NCI-H774 (cell line): Measurements from ENCODE around the gene PFKP.
A peak's percentile ranks its signal among the peaks of the same experiment; 100 is the strongest.
"Not testable (repeated sequence)": the region's sequence is repeated elsewhere in the genome, so short reads cannot be mapped to it uniquely, and the experiment has no call there.

Experiments
- DNase-seq: peaks from one replicate; lab custom pipeline; 2025; lab: John Stamatoyannopoulos, UW

Gene PFKP

DNA sequence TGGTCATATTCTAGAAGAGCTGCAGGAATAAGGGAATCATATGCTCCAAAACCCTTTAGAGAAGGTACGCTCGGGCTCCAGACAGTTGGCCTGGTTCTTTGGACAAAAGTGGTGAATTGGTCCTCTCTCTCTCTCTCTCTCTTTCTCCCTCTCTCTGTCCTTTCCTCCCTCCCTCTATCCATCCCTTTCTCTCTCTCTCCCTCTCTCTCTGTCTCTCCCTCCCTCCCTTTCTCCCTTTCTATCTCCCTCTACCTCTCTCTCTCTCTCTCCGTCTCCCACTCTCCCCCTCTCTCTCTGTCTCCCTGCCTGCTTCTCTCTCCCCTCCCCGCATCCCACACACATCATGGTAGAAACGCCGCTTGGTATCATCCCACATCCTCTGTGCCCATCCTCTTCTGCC lies 19.8 kb upstream of the PFKP start:
- no peak for DNase-seq

DNA sequence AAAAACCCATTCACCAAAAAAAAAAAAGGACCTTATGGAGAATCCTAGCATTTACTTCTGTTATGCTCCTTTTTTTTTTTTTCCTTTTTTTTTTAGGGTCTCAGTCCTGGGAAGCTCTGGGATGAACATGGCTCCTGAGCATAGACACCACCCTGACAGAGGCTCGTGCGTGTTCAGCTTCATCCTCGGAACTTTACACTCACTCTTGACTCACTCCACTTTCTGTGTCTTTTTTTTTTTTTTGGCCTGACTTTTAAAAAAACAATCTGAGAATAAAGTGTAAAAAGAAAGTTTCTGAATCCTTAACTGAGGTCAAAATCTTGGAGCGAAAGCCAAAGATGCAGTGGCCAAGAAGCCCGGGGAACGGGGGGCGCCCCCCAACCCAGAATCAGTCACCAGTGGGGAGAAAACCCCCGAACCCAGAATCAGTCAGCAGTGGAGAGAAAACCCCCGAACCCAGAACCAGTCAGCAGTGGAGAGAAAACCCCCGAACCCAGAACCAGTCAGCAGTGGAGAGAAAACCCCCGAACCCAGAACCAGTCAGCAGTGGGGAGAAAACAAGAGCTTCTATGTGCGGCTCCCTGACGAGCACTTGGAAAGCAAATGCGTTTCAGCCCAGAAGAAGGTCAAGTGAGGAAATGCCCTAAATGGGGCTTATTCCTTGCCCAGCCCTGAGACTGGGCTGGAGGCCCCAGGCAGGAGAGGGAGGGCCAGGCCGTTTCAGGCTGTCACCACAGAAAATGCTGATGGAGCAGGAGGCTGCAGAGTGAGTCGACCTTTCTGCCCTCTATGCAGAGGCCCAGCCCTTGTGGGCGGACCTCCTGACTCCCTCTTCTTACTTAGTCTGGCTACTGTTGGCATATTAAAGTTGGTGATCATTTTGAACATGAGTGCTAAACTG lies 19.0 kb upstream of the PFKP start:
- no peak for DNase-seq

DNA sequence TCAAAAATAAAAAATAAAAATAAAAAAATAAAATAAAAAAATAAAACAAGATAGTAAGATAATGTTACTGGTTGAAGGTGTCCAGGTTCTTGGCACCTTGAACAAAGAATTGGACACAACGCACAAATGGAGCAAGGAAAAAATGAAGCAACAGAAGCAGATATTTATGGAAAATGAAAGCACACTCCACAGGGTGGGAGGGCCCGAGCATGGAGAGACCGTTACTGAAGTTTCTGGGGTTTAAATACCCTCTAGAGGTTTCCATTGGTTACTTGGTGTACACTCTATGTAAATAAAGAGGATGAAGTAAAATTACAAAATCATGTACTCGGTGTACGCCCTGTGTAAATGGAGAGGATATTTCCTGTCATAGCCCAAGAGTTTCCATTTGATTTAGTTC lies 15.7 kb upstream of the PFKP start:
- DNase-seq, result no peak

GRCh38 chr10:3053155-3053554 lies 14.2 kb upstream of the PFKP start:
- DNase-seq, result no peak

DNA sequence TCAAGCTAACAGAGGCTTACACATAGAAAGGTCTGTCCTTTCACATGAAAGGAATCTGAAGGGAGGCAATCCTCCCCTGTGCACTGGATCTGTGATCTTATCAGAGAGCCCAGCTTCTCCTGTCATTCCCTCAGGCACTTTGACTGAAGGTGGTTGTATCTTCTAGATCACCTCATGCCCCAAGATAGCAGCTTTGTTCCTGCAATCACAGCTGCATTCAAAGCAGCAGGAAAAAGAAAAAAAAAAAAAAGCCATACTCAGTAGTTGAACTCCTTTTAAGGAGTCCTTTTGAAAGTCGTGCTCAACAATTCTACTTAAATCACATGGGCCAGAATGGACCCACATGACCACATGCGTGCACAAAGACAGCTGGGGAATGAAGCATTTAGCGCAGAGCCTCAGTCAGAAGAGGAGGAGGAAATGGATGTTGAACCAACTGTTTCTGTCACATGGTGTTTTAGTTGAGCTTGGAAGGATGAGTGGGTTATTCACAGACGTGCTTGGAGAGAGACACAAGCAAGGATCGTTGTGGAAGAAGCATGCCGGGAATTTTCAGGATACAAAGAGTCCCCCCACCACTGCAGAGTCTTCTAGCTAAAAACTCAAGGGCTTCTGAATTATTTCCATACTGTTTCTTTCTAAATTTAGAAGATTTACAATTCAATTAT lies 13.0 kb upstream of the PFKP start:
- DNase-seq, result no peak

GRCh38 chr10:3054851-3055199 lies 12.5 kb upstream of the PFKP start:
- DNase-seq, result no peak

- DNase-seq, result no peak
Measured at GRCh38 chr10:3056280-3057037, 10.9 kb upstream of the PFKP start.

- DNase-seq, result no peak
Measured at GRCh38 chr10:3057946-3058345, 9.4 kb upstream of the PFKP start.

- no peak for DNase-seq
Measured at GRCh38 chr10:3059974-3060373, 7.4 kb upstream of the PFKP start.

- DNase-seq, result no peak
Measured at GRCh38 chr10:3060481-3060889, 6.9 kb upstream of the PFKP start.

DNA sequence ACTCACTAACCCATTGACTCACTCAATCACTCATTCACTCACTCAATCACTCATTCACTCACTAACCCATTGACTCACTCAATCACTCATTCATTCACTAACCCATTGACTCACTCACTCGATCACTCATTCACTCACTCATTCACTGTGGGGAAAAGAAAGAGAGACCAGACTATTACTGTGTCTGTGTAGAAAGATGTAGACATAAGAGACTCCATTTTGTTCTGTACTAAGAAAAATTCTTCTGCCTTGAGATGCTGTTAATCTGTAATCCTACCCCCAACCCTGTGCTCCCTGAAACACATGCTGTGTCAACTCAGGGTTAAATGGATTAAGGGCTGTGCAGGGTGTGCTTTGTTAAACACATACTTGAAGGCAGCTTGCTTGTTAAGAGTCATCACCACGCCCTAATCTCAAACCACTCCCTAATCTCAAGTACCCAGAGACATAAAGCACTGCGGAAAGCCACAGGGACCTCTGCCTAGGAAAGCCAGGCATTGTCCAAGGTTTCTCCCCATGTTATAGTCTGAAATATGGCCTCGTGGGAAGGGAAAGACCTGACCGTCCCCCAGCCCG lies 5.9 kb upstream of the PFKP start:
- not testable (repeated sequence) for DNase-seq

DNA sequence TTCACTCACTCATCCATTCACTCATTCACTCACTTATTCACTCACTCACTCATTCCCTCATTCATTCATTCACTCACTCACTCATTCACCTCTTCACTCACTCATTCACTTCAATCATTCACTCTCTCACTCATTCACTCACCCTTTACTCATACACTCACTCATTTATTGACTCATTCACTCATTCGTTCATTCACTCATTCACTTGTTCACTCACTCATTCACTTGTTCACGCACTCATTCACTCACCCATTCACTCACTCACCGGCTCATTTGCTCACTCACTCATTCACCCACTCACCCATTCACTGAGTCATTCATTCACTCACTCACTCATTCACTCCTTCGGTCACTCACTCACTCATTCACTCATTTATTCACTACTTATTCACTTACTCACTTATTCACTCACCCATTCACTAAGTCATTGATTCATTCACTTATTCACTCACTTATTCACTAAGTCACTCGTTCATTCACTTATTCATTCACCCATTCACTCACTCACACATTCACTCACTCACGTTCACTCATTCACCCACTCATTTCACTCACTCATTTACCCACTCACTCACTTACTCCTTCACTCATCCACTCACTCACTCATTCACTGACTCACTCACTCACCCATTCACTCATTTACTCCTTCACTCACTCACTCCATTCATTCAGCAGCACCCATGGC lies 4.7 kb upstream of the PFKP start:
- DNase-seq, result no peak

DNA sequence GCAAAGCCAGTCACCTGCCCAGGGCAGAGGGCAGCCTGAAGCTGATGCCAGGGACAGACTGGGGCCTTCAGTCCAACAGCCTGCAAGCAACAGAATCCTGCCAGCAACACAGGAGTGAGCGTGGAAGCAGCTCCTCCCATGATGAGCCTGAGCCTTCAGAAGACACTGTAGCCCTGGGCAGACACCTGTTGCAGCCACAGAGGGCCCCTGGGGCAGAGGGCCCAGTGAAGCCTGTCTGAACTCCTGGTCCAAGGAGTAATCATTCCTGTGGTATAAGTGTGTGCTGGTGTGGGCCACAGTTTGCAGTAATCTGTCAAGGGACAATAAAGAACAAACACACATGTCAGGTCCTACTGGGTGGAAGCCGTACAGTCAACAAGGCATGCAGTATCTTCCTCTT lies 2.9 kb upstream of the PFKP start:
- no peak for DNase-seq

DNA sequence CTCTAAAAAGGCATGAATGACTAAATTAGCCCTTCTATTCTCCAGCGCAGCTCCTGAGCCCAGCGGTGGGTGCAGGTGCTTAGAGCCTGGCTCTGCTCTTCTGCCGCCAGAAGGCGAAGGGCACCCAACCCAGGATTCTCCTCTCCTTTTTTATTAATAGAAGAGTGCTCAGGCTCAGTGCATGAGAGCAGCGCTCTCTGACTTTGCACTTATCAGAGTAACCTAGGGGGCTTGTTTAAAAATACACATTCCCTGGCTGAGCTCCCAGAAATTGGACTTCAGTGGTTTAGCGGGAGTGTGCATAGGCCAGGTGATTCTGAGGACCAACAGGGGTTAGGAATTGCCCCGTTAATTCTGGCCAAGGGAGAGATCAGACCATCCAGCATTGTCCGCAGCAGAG lies 1.7 kb upstream of the PFKP start:
- DNase-seq, result peak; percentile 11

DNA sequence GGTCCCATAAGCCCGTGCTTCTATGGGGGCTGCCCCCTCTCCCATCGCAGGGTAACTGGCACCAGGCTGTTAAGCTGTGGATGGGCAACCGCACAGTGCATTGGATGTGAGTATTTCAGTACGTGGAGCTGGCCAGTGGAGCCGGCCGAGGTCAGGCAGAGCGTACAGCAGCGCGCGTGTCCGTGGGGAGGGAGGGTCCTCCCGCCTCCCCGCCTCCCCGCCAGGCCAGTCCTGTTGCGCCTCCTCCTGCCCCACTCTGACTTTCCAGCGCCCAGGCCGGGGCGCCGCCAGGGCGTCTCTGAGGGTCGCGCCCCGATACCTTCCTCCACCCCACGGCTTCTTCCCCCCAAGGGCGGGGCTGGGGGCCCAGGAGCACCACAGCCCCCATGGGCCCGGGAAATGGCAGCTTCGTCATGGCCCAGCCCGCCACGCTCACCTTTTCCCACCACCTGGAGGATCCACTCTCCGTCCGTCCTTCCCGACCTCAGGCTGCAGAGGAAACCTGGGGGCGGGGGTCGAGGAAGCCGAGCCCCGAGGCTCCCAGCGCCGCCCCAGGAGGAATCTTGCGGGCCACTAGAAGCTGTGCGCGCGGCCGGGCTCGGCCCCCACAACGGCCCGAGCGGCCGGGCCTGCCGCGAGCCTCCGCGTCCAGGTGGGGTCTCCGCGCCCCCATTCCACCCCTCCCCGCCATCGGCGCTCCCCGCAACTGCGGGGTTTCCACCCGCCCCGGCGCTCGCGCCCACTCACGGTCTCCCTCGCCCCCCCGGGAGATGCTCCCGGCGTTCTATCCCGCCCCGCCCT lies 831 bp upstream of the PFKP start:
- no peak for DNase-seq

GRCh38 chr10:3067859-3068179 lies 471 bp downstream of the PFKP start:
- DNase-seq, result no peak

- DNase-seq, result peak; percentile 34
Measured at GRCh38 chr10:3068201-3068967, 1.0 kb downstream of the PFKP start.

DNA sequence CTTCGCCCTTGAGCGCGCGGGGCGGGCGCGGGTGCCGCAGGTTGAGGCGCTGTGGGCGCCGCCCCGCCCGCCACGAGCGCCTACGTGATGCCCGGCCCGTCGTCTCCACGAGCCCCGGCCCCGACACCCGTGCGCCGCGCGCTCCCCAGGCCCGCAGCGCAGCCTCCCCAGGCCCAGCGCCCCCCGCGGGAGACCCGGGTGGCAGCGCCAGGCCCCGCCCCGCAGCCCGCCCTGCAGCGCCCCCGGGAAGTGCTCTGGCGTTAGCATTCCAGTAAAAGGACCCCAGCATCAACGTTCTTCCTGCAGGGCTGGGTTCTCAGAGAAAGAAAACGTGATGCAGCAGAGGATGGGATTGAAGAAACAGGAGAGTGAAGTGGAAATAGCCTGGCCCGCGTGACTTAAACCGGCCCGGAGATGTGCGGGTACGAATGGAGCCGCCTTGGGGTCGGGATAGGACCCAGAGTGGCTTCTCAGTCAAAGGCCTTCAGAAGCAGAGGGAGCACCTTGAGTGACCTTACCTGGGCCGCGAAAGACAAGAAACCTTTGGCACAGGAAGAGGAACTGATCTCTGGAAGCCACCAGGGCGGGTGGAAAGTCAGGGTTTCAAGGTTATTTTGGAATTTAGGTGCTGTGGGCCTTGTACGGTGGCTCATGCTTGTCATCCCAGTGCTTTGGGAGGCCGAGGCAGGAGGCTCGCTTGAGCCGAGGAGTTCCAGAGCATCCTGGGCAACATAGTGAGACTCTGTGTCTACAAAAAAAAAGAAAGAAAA lies 1.8 kb downstream of the PFKP start:
- no peak for DNase-seq

DNA sequence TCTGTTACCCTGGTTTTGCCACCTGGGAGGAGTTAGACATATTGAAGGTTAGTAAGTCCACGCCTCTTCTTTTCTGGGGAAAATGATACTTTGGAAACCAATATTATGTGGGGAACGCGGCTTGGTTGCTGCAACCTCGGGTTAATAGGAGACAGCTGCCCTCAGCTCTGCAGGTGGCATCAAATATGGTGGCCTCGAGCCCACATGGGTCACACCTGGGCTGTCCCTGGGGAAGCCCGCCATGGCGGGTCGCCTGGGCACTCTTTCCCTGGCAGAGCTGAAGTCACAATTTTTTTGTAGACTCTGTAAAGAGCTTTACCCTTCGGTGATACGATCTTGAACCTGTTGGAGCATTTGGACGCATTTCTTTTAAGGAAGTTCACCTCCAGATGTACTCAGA lies 2.5 kb downstream of the PFKP start:
- DNase-seq, result no peak
